DOHH2 (cell line): ENCODE measurements around the gene PRDM15.

ENCODE experiments used
- H3F3A ChIP-seq: fragments of 200-600 bp; sonication (generic), shearing (Covaris generic); 2 replicates; pipeline ENCODE4 v1.6.0; 2016; ENCODE audit warnings: antibody characterized with exemption, mild to moderate bottlenecking; ENCODE audit not compliant: control insufficient read depth, insufficient read depth
- H3K27ac ChIP-seq: fragments of 200-600 bp; sonication (generic); 2 replicates; pipeline ENCODE4 v1.5.1; 2014; ENCODE audit warnings: low read depth, mild to moderate bottlenecking, low read length, moderate library complexity
- H3K27me3 ChIP-seq: fragments of 200-600 bp; sonication (generic); 2 replicates; pipeline ENCODE4 v1.6.1; 2014; ENCODE audit warnings: mild to moderate bottlenecking, low read length, mixed read lengths; ENCODE audit not compliant: control insufficient read depth
- H3K36me3 ChIP-seq: fragments of 200-600 bp; sonication (generic); 2 replicates; pipeline ENCODE4 v1.6.1; 2014; ENCODE audit warnings: mild to moderate bottlenecking, low read length, moderate library complexity, mixed read lengths; ENCODE audit not compliant: control insufficient read depth
- H3K4me1 ChIP-seq: fragments of 200-600 bp; sonication (generic); 2 replicates; pipeline ENCODE4 v1.6.1; 2014; ENCODE audit warnings: mild to moderate bottlenecking, low read length, mixed read lengths; ENCODE audit not compliant: control insufficient read depth
- H3K4me2 ChIP-seq: fragments of 200-600 bp; sonication (generic); 2 replicates; pipeline ENCODE4 v1.6.0; 2014; ENCODE audit warnings: mild to moderate bottlenecking, low read length, moderate library complexity
- H3K4me3 ChIP-seq: fragments of 200-600 bp; sonication (generic); 2 replicates; pipeline ENCODE4 v1.5.1; 2014; ENCODE audit warnings: mild to moderate bottlenecking, low read length, mixed read lengths
- H3K79me2 ChIP-seq: fragments of 200-600 bp; sonication (generic); 2 replicates; pipeline ENCODE4 v1.6.1; 2014; ENCODE audit warnings: mild to moderate bottlenecking, low read length, mixed read lengths; ENCODE audit not compliant: control insufficient read depth
- H3K9me2 ChIP-seq: fragments of 200-600 bp; sonication (generic); replicated peaks from 2 replicates; pipeline ENCODE4 v1.6.1; 2014; ENCODE audit warnings: mild to moderate bottlenecking, low read length, mixed read lengths; ENCODE audit not compliant: control insufficient read depth
- H3K9me3 ChIP-seq: fragments of 200-600 bp; sonication (generic); 2 replicates; pipeline ENCODE4 v1.6.1; 2014; ENCODE audit warnings: antibody characterized with exemption, low read length, mixed read lengths; ENCODE audit not compliant: control insufficient read depth, insufficient read depth
- H4K20me1 ChIP-seq: fragments of 200-600 bp; sonication (generic); 2 replicates; pipeline ENCODE4 v1.6.0; 2014; ENCODE audit warnings: low read depth, mild to moderate bottlenecking, antibody characterized with exemption, low read length, moderate library complexity; ENCODE audit not compliant: control insufficient read depth, insufficient read depth
- EZH2phosphoT487 ChIP-seq: fragments of 200-600 bp; sonication (generic); IDR thresholded peaks from 2 replicates; pipeline ENCODE4 v1.6.1; 2017; ENCODE audit warnings: borderline replicate concordance, mild to moderate bottlenecking, antibody characterized with exemption, low read length, moderate library complexity, mixed read lengths
- TF ChIP-seq, protein P1 (sequence below): fragments of 200-600 bp; sonication (generic); IDR thresholded peaks from one replicate; pipeline ENCODE4 v1.5.1; 2014; ENCODE audit warnings: antibody characterized with exemption, mild to moderate bottlenecking, low read depth, low read length; ENCODE audit not compliant: poor library complexity, severe bottlenecking

PRDM15 gene

DNA sequence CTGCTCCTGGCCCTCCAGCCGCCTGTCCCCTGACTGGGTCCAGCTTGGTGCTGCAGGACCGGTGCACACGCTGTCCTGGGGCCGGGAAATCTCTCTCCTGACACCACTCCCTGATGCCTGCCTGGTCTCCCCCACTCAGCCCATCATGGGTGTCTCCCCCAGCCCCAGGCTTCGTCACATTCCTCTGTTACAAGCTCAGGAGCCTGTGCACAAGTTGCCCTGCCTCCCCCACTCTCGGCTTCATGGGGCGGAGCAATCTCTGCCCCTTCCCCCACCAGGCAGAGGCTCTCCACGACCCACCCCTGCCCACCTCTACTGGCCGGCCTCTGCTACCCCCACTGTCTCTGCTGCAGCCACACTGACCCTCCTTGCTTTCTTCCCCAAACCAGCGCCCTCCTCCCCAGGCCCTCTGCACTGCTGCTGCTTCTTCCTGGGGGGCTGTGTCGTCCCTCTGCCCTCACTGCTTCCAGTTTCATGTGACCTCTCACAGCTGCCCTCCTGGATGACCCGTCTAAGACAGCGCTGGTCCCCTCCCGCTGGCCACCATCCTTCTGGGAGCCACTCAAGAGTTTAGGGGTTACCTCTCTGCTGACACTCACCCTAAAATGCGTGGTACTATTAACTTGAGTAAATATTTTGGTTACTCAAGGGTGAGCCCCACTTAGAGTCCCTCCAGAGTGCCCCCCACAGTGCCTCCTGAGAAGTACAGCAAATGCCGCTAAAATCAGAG lies 106.6 kb downstream of the PRDM15 start:
- Histone ChIP-seq H3K4me3 (no peak overlapping the region), H3K4me2 (no peak overlapping the region), H3K79me2 (no peaks in the 10 kb centered on the region), H3K9me2 (no peaks in the 10 kb centered on the region), H3K27me3 (peaks cover 18% of the 10 kb centered on the region), H4K20me1 (no peaks in the 10 kb centered on the region), H3K27ac (no peak overlapping the region), H3K9me3 (no peaks in the 10 kb centered on the region), H3F3A (no peaks in the 10 kb centered on the region), H3K36me3 (no peaks in the 10 kb centered on the region), H3K4me1 (peaks cover 6% of the 10 kb centered on the region)
- TF ChIP-seq, protein P1, sequence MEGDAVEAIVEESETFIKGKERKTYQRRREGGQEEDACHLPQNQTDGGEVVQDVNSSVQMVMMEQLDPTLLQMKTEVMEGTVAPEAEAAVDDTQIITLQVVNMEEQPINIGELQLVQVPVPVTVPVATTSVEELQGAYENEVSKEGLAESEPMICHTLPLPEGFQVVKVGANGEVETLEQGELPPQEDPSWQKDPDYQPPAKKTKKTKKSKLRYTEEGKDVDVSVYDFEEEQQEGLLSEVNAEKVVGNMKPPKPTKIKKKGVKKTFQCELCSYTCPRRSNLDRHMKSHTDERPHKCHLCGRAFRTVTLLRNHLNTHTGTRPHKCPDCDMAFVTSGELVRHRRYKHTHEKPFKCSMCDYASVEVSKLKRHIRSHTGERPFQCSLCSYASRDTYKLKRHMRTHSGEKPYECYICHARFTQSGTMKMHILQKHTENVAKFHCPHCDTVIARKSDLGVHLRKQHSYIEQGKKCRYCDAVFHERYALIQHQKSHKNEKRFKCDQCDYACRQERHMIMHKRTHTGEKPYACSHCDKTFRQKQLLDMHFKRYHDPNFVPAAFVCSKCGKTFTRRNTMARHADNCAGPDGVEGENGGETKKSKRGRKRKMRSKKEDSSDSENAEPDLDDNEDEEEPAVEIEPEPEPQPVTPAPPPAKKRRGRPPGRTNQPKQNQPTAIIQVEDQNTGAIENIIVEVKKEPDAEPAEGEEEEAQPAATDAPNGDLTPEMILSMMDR: no peak
- TF ChIP-seq EZH2phosphoT487: no peak

DNA sequence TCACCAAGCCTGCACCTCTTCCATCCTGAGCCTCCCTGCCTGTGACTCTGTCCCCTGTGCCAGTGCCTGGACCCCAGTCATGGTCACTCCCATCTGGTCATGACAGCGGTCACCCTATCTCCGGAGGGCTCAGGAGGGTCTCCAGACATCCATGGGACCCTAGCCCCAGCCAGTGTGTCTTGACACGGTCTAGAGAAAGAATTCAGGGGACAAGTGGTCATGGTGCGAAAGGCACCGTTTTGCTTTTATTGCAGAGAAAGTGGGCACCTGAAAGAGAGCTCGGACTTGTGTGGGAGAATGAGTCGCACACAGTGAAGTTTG lies 107.6 kb downstream of the PRDM15 start:
- Histone ChIP-seq H3K27me3 (peaks cover 18% of the 10 kb centered on the region), H3K4me3 (no peak overlapping the region), H3K79me2 (no peaks in the 10 kb centered on the region), H3K27ac (no peak overlapping the region), H3F3A (no peaks in the 10 kb centered on the region), H3K9me2 (no peaks in the 10 kb centered on the region), H4K20me1 (no peaks in the 10 kb centered on the region), H3K36me3 (no peaks in the 10 kb centered on the region), H3K4me2 (no peak overlapping the region), H3K9me3 (no peaks in the 10 kb centered on the region), H3K4me1 (peaks cover 6% of the 10 kb centered on the region)
- TF ChIP-seq EZH2phosphoT487: no peak
- TF ChIP-seq, protein P1: no peak

DNA sequence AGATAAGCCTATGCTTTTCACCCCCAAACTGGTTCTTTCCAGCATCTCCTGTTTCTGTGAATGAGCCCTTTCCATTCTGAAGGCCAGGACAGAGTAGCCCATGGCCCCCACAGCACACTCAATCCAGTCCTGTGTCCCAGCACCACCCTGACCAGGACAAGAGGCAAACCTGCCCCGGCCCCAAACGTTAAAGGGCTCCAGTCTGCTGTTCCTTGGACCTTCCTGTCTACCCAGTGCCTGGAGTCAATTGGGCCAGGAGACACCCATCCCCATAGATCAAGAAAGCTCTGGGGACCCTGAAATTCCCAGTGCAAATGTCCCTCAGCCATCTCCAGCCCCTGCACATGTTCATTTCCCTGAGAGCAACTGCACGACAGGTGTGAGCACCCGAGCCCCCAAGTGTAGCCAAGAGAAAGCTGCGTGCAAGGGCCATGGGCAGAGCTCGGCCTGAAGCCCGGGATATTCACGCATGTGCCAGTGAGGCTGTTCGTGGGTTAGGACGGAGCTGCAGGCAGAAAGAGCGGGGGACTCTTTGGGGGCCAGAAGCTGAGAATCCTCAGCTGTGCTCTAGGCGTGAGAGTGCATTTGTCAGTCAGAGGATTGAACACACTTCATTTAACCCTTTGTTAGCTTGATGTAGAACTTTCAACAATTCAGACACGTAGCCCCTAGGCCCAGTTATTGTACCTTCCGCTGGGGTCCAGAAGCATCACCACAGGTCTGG lies 108.1 kb downstream of the PRDM15 start:
- Histone ChIP-seq H3K79me2 (no peaks in the 10 kb centered on the region), H3K4me3 (no peak overlapping the region), H3K9me3 (no peaks in the 10 kb centered on the region), H4K20me1 (no peaks in the 10 kb centered on the region), H3K27ac (no peak overlapping the region), H3K4me2 (no peak overlapping the region), H3F3A (no peaks in the 10 kb centered on the region), H3K27me3 (peaks cover 18% of the 10 kb centered on the region), H3K9me2 (no peaks in the 10 kb centered on the region), H3K36me3 (no peaks in the 10 kb centered on the region), H3K4me1 (peaks cover 6% of the 10 kb centered on the region)
- TF ChIP-seq, protein P1: no peak
- TF ChIP-seq EZH2phosphoT487: no peak
